ENCODE data around the gene CEP162.

GRCh38 chr6:84136364-84137050, 90.9 kb downstream of the CEP162 start:
- TF ChIP-seq, protein P1, sequence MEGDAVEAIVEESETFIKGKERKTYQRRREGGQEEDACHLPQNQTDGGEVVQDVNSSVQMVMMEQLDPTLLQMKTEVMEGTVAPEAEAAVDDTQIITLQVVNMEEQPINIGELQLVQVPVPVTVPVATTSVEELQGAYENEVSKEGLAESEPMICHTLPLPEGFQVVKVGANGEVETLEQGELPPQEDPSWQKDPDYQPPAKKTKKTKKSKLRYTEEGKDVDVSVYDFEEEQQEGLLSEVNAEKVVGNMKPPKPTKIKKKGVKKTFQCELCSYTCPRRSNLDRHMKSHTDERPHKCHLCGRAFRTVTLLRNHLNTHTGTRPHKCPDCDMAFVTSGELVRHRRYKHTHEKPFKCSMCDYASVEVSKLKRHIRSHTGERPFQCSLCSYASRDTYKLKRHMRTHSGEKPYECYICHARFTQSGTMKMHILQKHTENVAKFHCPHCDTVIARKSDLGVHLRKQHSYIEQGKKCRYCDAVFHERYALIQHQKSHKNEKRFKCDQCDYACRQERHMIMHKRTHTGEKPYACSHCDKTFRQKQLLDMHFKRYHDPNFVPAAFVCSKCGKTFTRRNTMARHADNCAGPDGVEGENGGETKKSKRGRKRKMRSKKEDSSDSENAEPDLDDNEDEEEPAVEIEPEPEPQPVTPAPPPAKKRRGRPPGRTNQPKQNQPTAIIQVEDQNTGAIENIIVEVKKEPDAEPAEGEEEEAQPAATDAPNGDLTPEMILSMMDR (tag by site-specific recombination; IDR thresholded peaks at IDR 0.05), result no peak
- no peak for TF ChIP-seq ZNF433 (tag by site-specific recombination; IDR thresholded peaks at IDR 0.05; ENCODE audit: low read depth)

Measured in HEK293 (cell line).